IMR-90 (cell line): Measurements from ENCODE around the gene KNL1. TPM values are rescaled to one million over a fixed set of nuclear protein-coding genes. Genes with fewer than 3 reads are reported as not detected.

Experiments
- ATAC-seq: fragments of 200-7000 bp; cut with Tn5 transposase; 2 replicates; pipeline ENCODE4 v1.9.1; 2020; ENCODE audit warnings: low read depth, mild to moderate bottlenecking, moderate library complexity
- BruUV-seq: library from RNA; stranded (reverse); fragments of 400-500 nt; replicated peaks from 2 replicates; lab custom pipeline; 2021; lab: Mats Ljungman, UMichigan
- CTCF ChIA-PET: fragments of 300-600 bp; formaldehyde crosslinking; extraction: SDS; loops from one replicate; lab custom pipeline; 2021; ENCODE audit warnings: antibody characterized with exemption; lab: Yijun Ruan, JAX
- POLR2A ChIA-PET: fragments of 300-600 bp; sonication (Branson Sonifier 250); formaldehyde crosslinking; loops from one replicate; lab custom pipeline; 2022; ENCODE audit warnings: antibody characterized with exemption; ENCODE audit not compliant: unreplicated experiment; lab: Charles Lee
- DNase-seq: peaks from one replicate; pipeline ENCODE4 v3.0.0; 2013
- H2AFZ ChIP-seq: replicated peaks from 2 replicates; pipeline ENCODE3; 2013; ENCODE audit warnings: low read length, mild to moderate bottlenecking; ENCODE audit not compliant: poor library complexity
- H2AK5ac ChIP-seq: 2 replicates; pipeline ENCODE4 v1.6.1; 2013; ENCODE audit warnings: low read depth, low read length, inconsistent platforms
- H2AK9ac ChIP-seq: replicated peaks from 2 replicates; pipeline ENCODE3; 2013; ENCODE audit warnings: mild to moderate bottlenecking, low read depth, low read length, moderate library complexity; ENCODE audit not compliant: poor library complexity
- H2BK120ac ChIP-seq: 2 replicates; pipeline ENCODE4 v1.6.1; 2013; ENCODE audit warnings: low read depth, low read length, inconsistent platforms
- H2BK15ac ChIP-seq: 3 replicates; pipeline ENCODE4 v1.6.1; 2013; ENCODE audit warnings: low read depth, low read length, inconsistent platforms
- H2BK20ac ChIP-seq: 2 replicates; pipeline ENCODE4 v1.6.1; 2013; ENCODE audit warnings: low read depth, mild to moderate bottlenecking, inconsistent platforms, low read length, moderate library complexity
- H2BK5ac ChIP-seq: 2 replicates; pipeline ENCODE4 v1.6.1; 2013; ENCODE audit warnings: mild to moderate bottlenecking, low read depth, low read length, inconsistent platforms; ENCODE audit not compliant: poor library complexity, severe bottlenecking
- H3K14ac ChIP-seq: replicated peaks from 2 replicates; pipeline ENCODE4 v1.6.1; 2013; ENCODE audit warnings: low read depth, low read length, inconsistent platforms
- H3K18ac ChIP-seq: 2 replicates; pipeline ENCODE4 v1.6.1; 2013; ENCODE audit warnings: low read depth, low read length, control low read depth
- H3K23ac ChIP-seq: 2 replicates; pipeline ENCODE4 v1.6.1; 2013; ENCODE audit warnings: low read depth, low read length, inconsistent platforms
- H3K27ac ChIP-seq: 2 replicates; pipeline ENCODE4 v1.5.1; 2013; ENCODE audit warnings: mild to moderate bottlenecking, control low read depth, low read length; ENCODE audit not compliant: insufficient read depth
- H3K27me3 ChIP-seq: 2 replicates; pipeline ENCODE4 v1.6.1; 2013; ENCODE audit warnings: low read length; ENCODE audit not compliant: control insufficient read depth, insufficient read depth
- H3K36me3 ChIP-seq: 2 replicates; pipeline ENCODE4 v1.6.1; 2013; ENCODE audit warnings: low read length, mixed read lengths; ENCODE audit not compliant: control insufficient read depth, insufficient read depth
- H3K4ac ChIP-seq: 2 replicates; pipeline ENCODE4 v1.6.1; 2013; ENCODE audit warnings: low read depth, low read length, inconsistent platforms
- H3K4me1 ChIP-seq: 2 replicates; pipeline ENCODE4 v1.6.1; 2013; ENCODE audit warnings: low read length, mixed read lengths; ENCODE audit not compliant: control insufficient read depth, insufficient read depth
- H3K4me2 ChIP-seq: 2 replicates; pipeline ENCODE4 v1.6.1; 2013; ENCODE audit warnings: low read depth, mild to moderate bottlenecking, control low read depth, low read length, moderate library complexity
- H3K4me3 ChIP-seq: 2 replicates; pipeline ENCODE4 v1.5.1; 2013; ENCODE audit warnings: low read depth, mild to moderate bottlenecking, control low read depth, low read length, moderate library complexity; ENCODE audit not compliant: insufficient read depth
- H3K56ac ChIP-seq: 2 replicates; pipeline ENCODE4 v1.6.1; 2013; ENCODE audit warnings: low read length, inconsistent platforms; ENCODE audit not compliant: insufficient read depth; ENCODE audit errors: extremely low read depth
- H3K79me1 ChIP-seq, 2 experiments: 2 replicates each; pipeline ENCODE4 v1.6.1; 2013; ENCODE audit warnings: low read length in 2 of 2, inconsistent platforms in 1 of 2, low read depth in 1 of 2
- H3K9ac ChIP-seq: 2 replicates; pipeline ENCODE4 v1.6.1; 2013; ENCODE audit warnings: low read depth, low read length, control low read depth
- H3K9me1 ChIP-seq: 2 replicates; pipeline ENCODE4 v1.6.1; 2013; ENCODE audit warnings: low read length, inconsistent platforms; ENCODE audit not compliant: insufficient read depth
- H3K9me3 ChIP-seq: 2 replicates; pipeline ENCODE4 v1.6.1; 2013; ENCODE audit warnings: low read length; ENCODE audit not compliant: control insufficient read depth, insufficient read depth
- H4K20me1 ChIP-seq: 2 replicates; pipeline ENCODE4 v1.6.1; 2013; ENCODE audit warnings: low read length, inconsistent platforms; ENCODE audit not compliant: insufficient read depth
- H4K5ac ChIP-seq: 2 replicates; pipeline ENCODE4 v1.6.1; 2013; ENCODE audit warnings: mild to moderate bottlenecking, low read depth, low read length, control low read depth
- H4K8ac ChIP-seq, 2 experiments: 2 replicates each; pipeline ENCODE4 v1.6.1; 2013; ENCODE audit warnings: low read depth in 2 of 2, low read length in 2 of 2, control low read depth in 1 of 2, inconsistent platforms in 1 of 2
- H4K91ac ChIP-seq: 2 replicates; pipeline ENCODE4 v1.6.1; 2013; ENCODE audit warnings: low read depth, low read length, inconsistent platforms; ENCODE audit not compliant: insufficient read depth
- BHLHE40 ChIP-seq: fragments of 150-350 bp; IDR thresholded peaks from 2 replicates; pipeline ENCODE4 v1.6.1; 2016; ENCODE audit warnings: mild to moderate bottlenecking, low read depth, low read length
- CEBPB ChIP-seq: IDR thresholded peaks from 2 replicates; pipeline ENCODE4 v1.6.1; 2012; ENCODE audit warnings: low read depth, low read length, improper control_type of control experiment
- CHD1 ChIP-seq: IDR thresholded peaks from 2 replicates; pipeline ENCODE4 v1.6.1; 2012; ENCODE audit warnings: low read depth, low read length, improper control_type of control experiment
- CTCF ChIP-seq: conservative IDR thresholded peaks from 2 replicates; pipeline ENCODE4 v1.5.1; 2012; ENCODE audit warnings: mild to moderate bottlenecking, low read depth, low read length, improper control_type of control experiment
- ELK1 ChIP-seq: fragments of 150-350 bp; IDR thresholded peaks from 2 replicates; pipeline ENCODE4 v1.6.1; 2016; ENCODE audit warnings: low read depth, mild to moderate bottlenecking, low read length, moderate library complexity, borderline replicate concordance
- FOS ChIP-seq: fragments of 150-350 bp; IDR thresholded peaks from 2 replicates; pipeline ENCODE4 v1.6.1; 2016; ENCODE audit warnings: low read depth, low read length
- MAFK ChIP-seq: IDR thresholded peaks from 2 replicates; pipeline ENCODE4 v1.6.1; 2012; ENCODE audit warnings: low read depth, low read length, improper control_type of control experiment
- MAZ ChIP-seq: IDR thresholded peaks from 2 replicates; pipeline ENCODE4 v1.6.1; 2012; ENCODE audit warnings: low read depth, mild to moderate bottlenecking, low read length, improper control_type of control experiment, moderate library complexity, borderline replicate concordance
- MXI1 ChIP-seq: IDR thresholded peaks from 2 replicates; pipeline ENCODE4 v1.6.1; 2012; ENCODE audit warnings: low read depth, mild to moderate bottlenecking, low read length, moderate library complexity, borderline replicate concordance
- NFE2L2 ChIP-seq: fragments of 150-350 bp; IDR thresholded peaks from 2 replicates; pipeline ENCODE4 v1.6.1; 2016; ENCODE audit warnings: low read depth, mild to moderate bottlenecking, low read length
- POLR2A ChIP-seq: IDR thresholded peaks from 2 replicates; pipeline ENCODE4 v1.6.1; 2012; ENCODE audit warnings: mild to moderate bottlenecking, low read depth, low read length
- RAD21 ChIP-seq: IDR thresholded peaks from 2 replicates; pipeline ENCODE4 v1.6.1; 2012; ENCODE audit warnings: low read length, improper control_type of control experiment
- RCOR1 ChIP-seq: IDR thresholded peaks from 2 replicates; pipeline ENCODE4 v1.6.1; 2012; ENCODE audit warnings: mild to moderate bottlenecking, low read length, improper control_type of control experiment; ENCODE audit not compliant: insufficient replicate concordance
- RFX5 ChIP-seq: IDR thresholded peaks from 2 replicates; pipeline ENCODE4 v1.8.0; 2012; ENCODE audit warnings: low read depth, mild to moderate bottlenecking, low read length, moderate library complexity
- SMC3 ChIP-seq: fragments of 150-350 bp; IDR thresholded peaks from 2 replicates; pipeline ENCODE4 v1.6.1; 2016; ENCODE audit warnings: low read depth, mild to moderate bottlenecking, antibody characterized with exemption, low read length, moderate library complexity
- USF2 ChIP-seq: fragments of 150-350 bp; IDR thresholded peaks from 2 replicates; pipeline ENCODE4 v1.6.1; 2017; ENCODE audit warnings: mild to moderate bottlenecking, antibody characterized with exemption, low read length, low read depth
- WGBS, 2 experiments: methylation state at CpG; one replicate each; pipeline versions ENCODE4 v1.1.5 to v1.1.7; 2013; ENCODE audit warnings: missing lambda C conversion rate in 2 of 2; ENCODE audit not compliant: insufficient read length in 1 of 2; ENCODE audit errors: extremely low coverage in 2 of 2; 5-methylcytosine and 5-hydroxymethylcytosine counted together
- dilution Hi-C: fragments of 300-500 bp; cut with HindIII; formaldehyde crosslinking; loops from one replicate; pipeline ENCODE4 v1.14.3; 2018; ENCODE audit warnings: low sequenced_read_pairs; ENCODE audit not compliant: unreplicated experiment
- in situ Hi-C: fragments of 300-500 bp; cut with MboI; formaldehyde crosslinking; loops from 3 replicates; pipeline ENCODE4 v1.14.3; 2019; ENCODE audit warnings: low sequenced_read_pairs, inconsistent platforms, mixed read lengths
- intact Hi-C: fragments of 100-400 bp; cut with micrococcal nuclease; formaldehyde crosslinking; loops from 2 replicates; pipeline ENCODE4 v1.10.0; 2022
- polyA plus RNA-seq, 3 experiments: library from polyadenylated mRNA; depleted of rRNA; stranded (reverse); fragments of >200 nt; gene quantifications; 2 replicates each; pipeline ENCODE4 v1.2.3, GENCODE V29; 2012; ENCODE audit warnings: low replicate concordance in 1 of 3
- total RNA-seq: library from RNA; depleted of rRNA; stranded (reverse); fragments of >200 nt; gene quantifications from 2 replicates; pipeline ENCODE4 v1.2.3, GENCODE V29; 2012

Gene KNL1
- total and polyA plus RNA-seq, 2 of the 4 experiments (the other 2 are of a cell fraction) = 3.1 to 25.1 TPM

GRCh38 chr15:40582726-40583246 is 11.3 kb upstream of the KNL1 start:
- Histone ChIP-seq H3K23ac (no peak overlapping the region), H2AK5ac (no peak overlapping the region), H2BK15ac (no peak overlapping the region), H2BK5ac (no peak overlapping the region), H3K9ac (no peak overlapping the region), H3K4me3 (no peak overlapping the region), H3K4ac (no peak overlapping the region), H4K91ac (no peak overlapping the region), H4K8ac (no peak overlapping the region), H3K36me3 (no peaks in the 10 kb centered on the region), H3K4me2 (no peak overlapping the region), H3K27ac (no peak overlapping the region), H2BK20ac (no peak overlapping the region), H4K20me1 (no peaks in the 10 kb centered on the region), H2BK120ac (no peak overlapping the region), H2AFZ (peak overlapping the region; percentile 2), H3K18ac (no peak overlapping the region), H3K56ac (no peak overlapping the region), H3K9me1 (no peaks in the 10 kb centered on the region), H3K14ac (no peak overlapping the region), H4K5ac (no peak overlapping the region), H3K9me3 (no peaks in the 10 kb centered on the region), H2AK9ac (no peak overlapping the region), H3K4me1 (no peaks in the 10 kb centered on the region), H3K27me3 (no peaks in the 10 kb centered on the region), H3K79me1 (no peaks in the 10 kb centered on the region)
- POLR2A ChIA-PET = no interaction called here
- DNase-seq (no peak), ATAC-seq (no peak)
- intact Hi-C loops (no loop called here), dilution Hi-C loops (no loop called here), in situ Hi-C loops (no loop called here)
- 67% methylated on average over 4 of the region's 8 CpGs; no CpG with 5 or more reads in 1 of the 2 experiments for WGBS, 2 experiments
- no peak for TF ChIP-seq BHLHE40
- no peak for TF ChIP-seq FOS
- no peak for TF ChIP-seq RFX5
- TF ChIP-seq SMC3 = no peak
- no peak for TF ChIP-seq CTCF
- no peak for TF ChIP-seq ELK1
- no peak for TF ChIP-seq MXI1
- no peak for TF ChIP-seq MAFK
- no peak for TF ChIP-seq CHD1
- TF ChIP-seq RCOR1 = no peak
- TF ChIP-seq NFE2L2 = no peak
- no peak for TF ChIP-seq USF2
- TF ChIP-seq RAD21 = no peak
- TF ChIP-seq CEBPB = no peak
- no peak for TF ChIP-seq POLR2A
- TF ChIP-seq MAZ = no peak
- no TSS peak for BruUV-seq
- CTCF ChIA-PET = no interaction called here
